Common myeloid progenitor, CD34-positive (primary cell): Measurements from ENCODE around the gene STK10.
A peak's percentile ranks its signal among the peaks of the same experiment; 100 is the strongest.
"Not testable (repeated sequence)": the region's sequence is repeated elsewhere in the genome, so short reads cannot be mapped to it uniquely, and the experiment has no call there.

Experiments
- CTCF ChIA-PET: fragments of 350-600 bp; sonication (Branson Sonifier 250); formaldehyde crosslinking; loops from one replicate; lab custom pipeline; 2021; ENCODE audit warnings: antibody characterized with exemption; lab: Charles Lee
- POLR2A ChIA-PET: fragments of 350-600 bp; sonication (Branson Sonifier 250); formaldehyde crosslinking; loops from one replicate; lab custom pipeline; 2021; ENCODE audit warnings: antibody characterized with exemption; lab: Charles Lee
- DNase-seq, 3 donors: peaks; one replicate each; pipeline versions ENCODE4 v3.0.0 to v3.0.0-alpha.2; 2013
- H3K27ac ChIP-seq, 2 experiments: 1 replicate in 1 of 2; 2 replicates in 1 of 2; pipeline ENCODE4 v1.7.0; 2013; ENCODE audit warnings: inconsistent platforms in 2 of 2, low read length in 2 of 2, mild to moderate bottlenecking in 2 of 2, low read depth in 1 of 2, moderate library complexity in 1 of 2; ENCODE audit not compliant: severe bottlenecking in 2 of 2, insufficient read depth in 1 of 2, poor library complexity in 1 of 2
- H3K27me3 ChIP-seq, 5 experiments: replicated peaks in 2 of 5; 1 replicate in 3 of 5; 2 replicates in 2 of 5; pipeline versions ENCODE4 v1.6.1 to v1.7.0; 2013; ENCODE audit warnings: low read length in 4 of 5, mild to moderate bottlenecking in 2 of 5, moderate library complexity in 2 of 5, inconsistent platforms in 1 of 5; ENCODE audit not compliant: insufficient read depth in 5 of 5, control insufficient read depth in 4 of 5
- H3K36me3 ChIP-seq, 4 experiments: 1 replicate in 2 of 4; 2 replicates in 2 of 4; pipeline versions ENCODE4 v1.6.1 to v1.7.0; 2013; ENCODE audit warnings: low read length in 3 of 4, control low read depth in 1 of 4, mild to moderate bottlenecking in 1 of 4; ENCODE audit not compliant: control insufficient read depth in 4 of 4, insufficient read depth in 4 of 4
- H3K4me1 ChIP-seq, 4 experiments: 1 replicate in 3 of 4; 2 replicates in 1 of 4; pipeline versions ENCODE4 v1.6.1 to v1.7.1; 2013; ENCODE audit warnings: low read length in 3 of 4, mild to moderate bottlenecking in 3 of 4, control low read depth in 1 of 4, inconsistent platforms in 1 of 4, moderate library complexity in 1 of 4; ENCODE audit not compliant: control insufficient read depth in 4 of 4, insufficient read depth in 4 of 4; ENCODE audit errors: control extremely low read depth in 1 of 4
- H3K4me3 ChIP-seq, 7 experiments: 1 replicate in 4 of 7; 2 replicates in 3 of 7; pipeline versions ENCODE4 v1.5.1 to v1.7.0; 2013; ENCODE audit warnings: mild to moderate bottlenecking in 7 of 7, low read length in 6 of 7, moderate library complexity in 6 of 7, inconsistent platforms in 2 of 7, low read depth in 2 of 7, control low read depth in 1 of 7; ENCODE audit not compliant: insufficient read depth in 4 of 7, control insufficient read depth in 1 of 7; ENCODE audit errors: extremely low read depth in 1 of 7
- H3K9me3 ChIP-seq, 5 experiments: 1 replicate in 4 of 5; 2 replicates in 1 of 5; pipeline versions ENCODE4 v1.6.1 to v1.7.1; 2013; ENCODE audit warnings: low read length in 4 of 5, mild to moderate bottlenecking in 2 of 5, inconsistent platforms in 1 of 5, low read depth in 1 of 5, moderate library complexity in 1 of 5; ENCODE audit not compliant: control insufficient read depth in 4 of 5, insufficient read depth in 2 of 5; ENCODE audit errors: control extremely low read depth in 1 of 5
- WGBS: methylation state at CpG from one replicate; pipeline ENCODE4 v1.1.5; 2013; ENCODE audit not compliant: insufficient coverage; 5-methylcytosine and 5-hydroxymethylcytosine counted together

Gene STK10

GRCh38 chr5:172207511-172207910 is 19.5 kb upstream of the STK10 start:
- Histone ChIP-seq H3K36me3 (peaks cover 4 to 16% (median 9%) of the 10 kb centered on the region in 4 experiments), H3K4me1 (peaks cover 17 to 29% (median 27%) of the 10 kb centered on the region in 4 experiments), H3K9me3 (no peaks in the 10 kb centered on the region), H3K27ac (peak overlapping the region in 1 of 2 experiments; percentile 31), H3K4me3 (peak overlapping the region in 3 of 7 experiments; percentile 22 to 38 (median 29)), H3K27me3 (no peaks in the 10 kb centered on the region)
- no CpG with 5 or more reads among the region's 3 CpGs for WGBS
- ChIA-PET POLR2A (no interaction called here), CTCF (interaction anchor here (1.2 to 1.3 kb wide), 2 partner anchors 10 to 76 kb away, joined by 3 to 4 read pairs; partner anchors contain the start of gene UBTD2)
- peak in 2 of 3 donors; percentile 51 to 62 for DNase-seq

- H3K9me3 ChIP-seq, H3K4me3 ChIP-seq, H3K27me3 ChIP-seq, DNase-seq, POLR2A ChIA-PET, H3K36me3 ChIP-seq, H3K27ac ChIP-seq: not testable (repeated sequence)
- CTCF ChIA-PET = interaction anchor here (0.7 kb wide), 1 partner anchor 74 kb away, joined by 4 read pairs; no protein-coding TSS in a partner anchor
- WGBS = 90% methylated on average over 2 of the region's 11 CpGs
- peaks cover 17 to 29% (median 27%) of the 10 kb centered on the region in 4 experiments for H3K4me1 ChIP-seq
Measured at GRCh38 chr5:172205984-172206383, 18.0 kb upstream of the STK10 start.

GRCh38 chr5:172200476-172200875 is 12.5 kb upstream of the STK10 start:
- WGBS = 92% methylated on average over 4 of the region's 6 CpGs
- no peak for DNase-seq
- H3K27ac ChIP-seq = no peak overlapping the region
- POLR2A ChIA-PET = no interaction called here
- CTCF ChIA-PET = interaction anchor here (2.4 kb wide), 1 partner anchor 93 kb away, joined by 7 read pairs; no protein-coding TSS in a partner anchor
- H3K4me1 ChIP-seq = peaks cover 0 to 6% (median 1%) of the 10 kb centered on the region in 4 experiments
- peaks cover 0 to 3% (median 0%) of the 10 kb centered on the region in 5 experiments for H3K9me3 ChIP-seq
- H3K36me3 ChIP-seq = no peaks in the 10 kb centered on the region
- H3K4me3 ChIP-seq = no peak overlapping the region
- H3K27me3 ChIP-seq = no peaks in the 10 kb centered on the region

- ChIA-PET POLR2A (no interaction called here), CTCF (interaction anchor here (1.3 to 2.4 kb wide), 2 partner anchors 93 to 94 kb away, joined by 4 to 7 read pairs; no protein-coding TSS in a partner anchor)
- WGBS = 80% methylated on average over 7 of the region's 10 CpGs
- no peak for DNase-seq
- Histone ChIP-seq H3K27ac (no peak overlapping the region), H3K9me3 (peaks cover 0 to 3% (median 0%) of the 10 kb centered on the region in 5 experiments), H3K4me3 (no peak overlapping the region), H3K27me3 (no peaks in the 10 kb centered on the region), H3K36me3 (no peaks in the 10 kb centered on the region), H3K4me1 (peaks cover 0 to 6% (median 1%) of the 10 kb centered on the region in 4 experiments)
Measured at GRCh38 chr5:172199446-172199845, 11.4 kb upstream of the STK10 start.

- H3K4me3 ChIP-seq, H3K36me3 ChIP-seq, H3K9me3 ChIP-seq, H3K27ac ChIP-seq, H3K4me1 ChIP-seq, H3K27me3 ChIP-seq, POLR2A ChIA-PET, DNase-seq: not testable (repeated sequence)
- CTCF ChIA-PET = interaction anchor here (0.7 to 1.5 kb wide), 6 partner anchors 9 to 96 kb away, joined by 3 to 10 read pairs (median 4); partner anchors contain the start of gene STK10
- WGBS = 92% methylated on average over 3 of the region's 4 CpGs
Measured at GRCh38 chr5:172197775-172198174, 9.8 kb upstream of the STK10 start.

- H3K4me1 ChIP-seq = peaks cover 0 to 6% (median 1%) of the 10 kb centered on the region in 4 experiments
- ChIA-PET POLR2A (interaction anchor here (0.7 kb wide), 1 partner anchor 15 kb away, joined by 3 read pairs; no protein-coding TSS in a partner anchor), CTCF (interaction anchor here (0.6 to 1.4 kb wide), 4 partner anchors 9 to 136 kb away, joined by 3 read pairs; no protein-coding TSS in a partner anchor)
- peaks cover 0 to 3% (median 0%) of the 10 kb centered on the region in 5 experiments for H3K9me3 ChIP-seq
- no peaks in the 10 kb centered on the region for H3K36me3 ChIP-seq
- no peak for DNase-seq
- no peak overlapping the region for H3K27ac ChIP-seq
- H3K27me3 ChIP-seq = no peaks in the 10 kb centered on the region
- H3K4me3 ChIP-seq = no peak overlapping the region
- 100% methylated on average over 2 of the region's 6 CpGs for WGBS
Measured at GRCh38 chr5:172194985-172195774, 7.2 kb upstream of the STK10 start.
